ENCODE data around the gene SUMO3. TPM values are rescaled to one million over a fixed set of nuclear protein-coding genes. Genes with fewer than 3 reads are reported as not detected.
"Not testable (repeated sequence)": the region's sequence is repeated elsewhere in the genome, so short reads cannot be mapped to it uniquely, and the experiment has no call there.

SUMO3 gene
- total RNA-seq, 2 donors from 2014 or later: 59.7 to 74.1 TPM

DNA sequence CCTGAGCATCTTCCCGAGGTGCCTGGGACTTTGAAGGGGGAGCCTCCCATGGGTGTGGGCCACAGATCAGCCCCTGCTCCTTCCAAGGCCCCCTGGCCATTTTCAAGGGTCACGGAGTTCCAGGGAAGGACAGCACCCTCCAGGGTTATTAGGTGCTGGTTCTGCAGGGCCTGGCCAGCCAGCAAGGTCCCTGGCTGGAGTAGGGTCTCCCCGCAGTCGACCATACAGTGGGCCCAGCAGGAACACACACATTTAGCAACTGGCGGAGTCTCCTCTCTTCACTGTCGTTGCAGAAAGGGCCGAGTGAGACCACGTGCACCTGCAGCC is 17.7 kb upstream of the SUMO3 start:
- Histone ChIP-seq H3K27ac (no peak overlapping the region), H3K27me3 (no peaks in the 10 kb centered on the region), H3K4me3 (no peak overlapping the region), H3K9me3 (no peaks in the 10 kb centered on the region), H3K4me1 (peaks cover 0 to 7% of the 10 kb centered on the region in 2 donors), H3K36me3 (no peaks in the 10 kb centered on the region)
- DNase-seq (ENCODE audit: low spot score): no peak
- TF ChIP-seq, protein P1, sequence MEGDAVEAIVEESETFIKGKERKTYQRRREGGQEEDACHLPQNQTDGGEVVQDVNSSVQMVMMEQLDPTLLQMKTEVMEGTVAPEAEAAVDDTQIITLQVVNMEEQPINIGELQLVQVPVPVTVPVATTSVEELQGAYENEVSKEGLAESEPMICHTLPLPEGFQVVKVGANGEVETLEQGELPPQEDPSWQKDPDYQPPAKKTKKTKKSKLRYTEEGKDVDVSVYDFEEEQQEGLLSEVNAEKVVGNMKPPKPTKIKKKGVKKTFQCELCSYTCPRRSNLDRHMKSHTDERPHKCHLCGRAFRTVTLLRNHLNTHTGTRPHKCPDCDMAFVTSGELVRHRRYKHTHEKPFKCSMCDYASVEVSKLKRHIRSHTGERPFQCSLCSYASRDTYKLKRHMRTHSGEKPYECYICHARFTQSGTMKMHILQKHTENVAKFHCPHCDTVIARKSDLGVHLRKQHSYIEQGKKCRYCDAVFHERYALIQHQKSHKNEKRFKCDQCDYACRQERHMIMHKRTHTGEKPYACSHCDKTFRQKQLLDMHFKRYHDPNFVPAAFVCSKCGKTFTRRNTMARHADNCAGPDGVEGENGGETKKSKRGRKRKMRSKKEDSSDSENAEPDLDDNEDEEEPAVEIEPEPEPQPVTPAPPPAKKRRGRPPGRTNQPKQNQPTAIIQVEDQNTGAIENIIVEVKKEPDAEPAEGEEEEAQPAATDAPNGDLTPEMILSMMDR (IDR thresholded peaks at IDR 0.05): no peak

DNA sequence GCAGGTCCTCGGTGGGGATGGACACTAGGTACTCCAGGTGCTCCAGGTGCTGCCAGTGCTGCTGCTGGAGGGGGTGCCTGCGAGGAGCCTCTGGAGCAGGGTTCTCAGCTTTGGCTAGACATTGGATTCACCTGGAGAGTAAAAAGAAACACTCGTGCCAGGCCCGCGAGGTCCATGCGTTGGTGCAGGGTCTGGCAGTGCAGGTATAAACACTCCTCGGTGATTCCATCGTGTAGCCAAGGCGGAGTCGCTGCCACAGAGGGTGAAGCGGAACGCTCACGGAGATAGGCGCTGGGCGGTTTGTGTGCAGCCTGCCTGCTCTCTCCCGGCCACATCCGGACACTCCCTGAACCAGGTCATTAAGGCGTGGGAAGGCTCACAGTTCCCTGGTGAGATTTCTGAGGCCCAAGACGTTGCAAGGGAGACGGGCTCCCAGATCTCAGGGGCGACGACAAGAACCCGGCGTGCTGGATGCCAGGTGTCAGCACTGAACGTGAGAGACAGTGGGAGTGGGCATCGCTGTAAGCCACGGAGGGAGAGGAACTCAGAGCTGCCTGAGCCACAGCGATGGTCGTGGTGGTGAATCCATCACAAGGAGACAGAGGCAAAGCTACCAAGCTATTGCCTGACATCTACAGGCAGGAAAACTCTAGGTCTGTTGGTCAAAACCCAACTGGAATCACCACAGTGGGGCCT is 17.2 kb upstream of the SUMO3 start:
- peaks cover 0 to 7% of the 10 kb centered on the region in 2 donors for H3K4me1 ChIP-seq
- H3K4me3 ChIP-seq: no peak overlapping the region
- no peaks in the 10 kb centered on the region for H3K9me3 ChIP-seq
- no peak for DNase-seq (ENCODE audit: low spot score)
- no peaks in the 10 kb centered on the region for H3K27me3 ChIP-seq
- TF ChIP-seq, protein P1 (IDR thresholded peaks at IDR 0.05): no peak
- no peaks in the 10 kb centered on the region for H3K36me3 ChIP-seq
- no peak overlapping the region for H3K27ac ChIP-seq

DNA sequence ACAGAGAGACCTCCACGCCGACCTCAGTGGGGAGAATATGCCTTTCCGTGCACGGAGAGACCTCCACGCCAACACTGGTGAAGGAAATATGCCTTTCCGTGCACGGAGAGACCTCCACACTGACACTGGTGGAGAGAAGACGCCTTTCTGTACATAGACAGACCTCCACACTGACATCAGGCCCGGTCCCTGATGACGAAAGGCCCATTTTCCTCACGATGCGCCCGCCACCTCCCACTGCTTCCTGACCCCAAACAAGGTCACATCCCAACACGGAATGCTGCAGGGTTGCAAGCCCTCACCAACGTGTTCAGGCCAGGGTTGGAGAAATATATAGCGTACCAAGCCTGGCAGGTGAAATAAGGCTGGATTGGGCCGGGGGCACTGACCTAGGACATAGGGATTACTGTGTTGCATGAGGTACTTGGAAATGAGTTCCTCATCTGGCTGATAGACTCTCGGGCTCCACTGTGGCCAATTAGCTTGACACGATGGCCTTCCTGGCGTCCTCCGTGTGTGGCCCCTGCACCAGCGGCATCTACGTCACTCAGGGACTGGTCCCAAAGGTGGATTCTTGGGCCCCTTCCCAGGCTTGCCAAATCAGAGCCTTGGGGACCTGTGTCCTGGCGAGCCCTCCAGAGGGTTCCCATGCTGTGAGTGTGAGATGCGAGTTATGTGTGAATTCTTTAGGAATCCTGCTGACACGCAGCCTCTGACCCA is 16.5 kb upstream of the SUMO3 start:
- TF ChIP-seq, protein P1 (IDR thresholded peaks at IDR 0.05): no peak
- Histone ChIP-seq H3K27me3 (no peaks in the 10 kb centered on the region), H3K9me3 (peaks cover 0 to under 1% of the 10 kb centered on the region in 2 donors), H3K4me3 (no peak overlapping the region), H3K4me1 (peaks cover 0 to 7% of the 10 kb centered on the region in 2 donors), H3K36me3 (no peaks in the 10 kb centered on the region), H3K27ac (no peak overlapping the region)
- no peak for DNase-seq (ENCODE audit: low spot score)

DNA sequence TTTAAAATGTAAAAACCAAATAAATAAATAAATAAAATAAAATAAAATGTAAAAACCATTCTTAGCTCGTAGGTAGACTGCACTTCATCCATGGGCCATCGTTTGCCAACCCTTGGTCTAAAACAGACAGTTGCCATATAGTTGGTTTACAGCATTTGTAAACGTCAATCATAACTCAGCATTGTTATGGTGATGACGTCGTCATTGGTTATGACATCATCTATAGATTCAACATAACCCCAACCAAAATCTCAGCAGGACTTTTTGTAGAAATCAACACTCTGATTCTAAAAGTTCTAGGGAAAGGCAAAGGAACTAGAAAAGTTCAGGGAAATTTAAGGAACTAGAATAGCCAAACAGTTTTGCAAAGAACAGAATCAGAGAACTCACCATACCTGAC is 15.8 kb upstream of the SUMO3 start:
- DNase-seq (ENCODE audit: low spot score): no peak
- Histone ChIP-seq H3K27ac (no peak overlapping the region), H3K4me1 (peaks cover 0 to 7% of the 10 kb centered on the region in 2 donors), H3K36me3 (no peaks in the 10 kb centered on the region), H3K9me3 (peaks cover 5 to 8% of the 10 kb centered on the region in 2 donors), H3K4me3 (no peak overlapping the region), H3K27me3 (no peaks in the 10 kb centered on the region)
- TF ChIP-seq, protein P1 (IDR thresholded peaks at IDR 0.05): no peak

DNA sequence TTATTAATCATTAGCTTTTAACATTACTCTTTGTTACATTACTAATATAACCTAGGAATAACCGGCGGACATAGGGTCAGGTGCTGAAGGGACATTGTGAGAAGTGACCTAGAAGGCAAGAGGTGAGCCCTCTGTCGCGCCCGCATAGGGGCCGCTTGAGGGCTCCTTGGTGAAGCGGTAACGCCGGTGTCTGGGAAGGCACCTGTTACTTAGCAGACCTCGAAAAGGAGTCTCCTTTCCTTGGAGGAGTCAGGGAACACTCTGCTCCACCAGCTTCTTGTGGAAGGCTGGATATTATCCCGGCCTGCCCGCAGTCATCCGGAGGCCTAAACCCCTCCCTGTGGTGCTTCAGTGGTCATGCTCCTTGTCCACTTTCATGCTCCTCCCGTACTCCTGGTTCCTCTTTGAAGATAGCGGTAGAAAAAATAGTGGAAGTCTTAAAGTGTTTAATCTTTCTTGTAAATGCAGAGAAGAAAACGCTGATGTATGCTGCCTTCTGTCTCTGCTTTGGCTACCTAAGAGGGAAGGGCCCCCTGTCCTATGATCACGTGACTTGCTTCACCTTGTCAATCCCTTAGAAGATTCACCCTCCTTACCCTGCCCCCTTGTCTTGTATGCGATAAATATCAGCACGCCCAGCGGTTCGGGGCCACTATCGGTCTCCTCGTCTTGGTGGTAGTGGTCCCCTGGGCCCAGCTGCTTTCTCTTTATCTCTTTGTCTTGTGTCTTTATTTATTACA is 14.8 kb upstream of the SUMO3 start:
- not testable (repeated sequence) for H3K4me3 ChIP-seq; H3K4me1 ChIP-seq; H3K27ac ChIP-seq; DNase-seq (ENCODE audit: low spot score); H3K36me3 ChIP-seq; H3K27me3 ChIP-seq
- H3K9me3 ChIP-seq: peaks cover 5 to 18% of the 10 kb centered on the region in 2 donors

DNA sequence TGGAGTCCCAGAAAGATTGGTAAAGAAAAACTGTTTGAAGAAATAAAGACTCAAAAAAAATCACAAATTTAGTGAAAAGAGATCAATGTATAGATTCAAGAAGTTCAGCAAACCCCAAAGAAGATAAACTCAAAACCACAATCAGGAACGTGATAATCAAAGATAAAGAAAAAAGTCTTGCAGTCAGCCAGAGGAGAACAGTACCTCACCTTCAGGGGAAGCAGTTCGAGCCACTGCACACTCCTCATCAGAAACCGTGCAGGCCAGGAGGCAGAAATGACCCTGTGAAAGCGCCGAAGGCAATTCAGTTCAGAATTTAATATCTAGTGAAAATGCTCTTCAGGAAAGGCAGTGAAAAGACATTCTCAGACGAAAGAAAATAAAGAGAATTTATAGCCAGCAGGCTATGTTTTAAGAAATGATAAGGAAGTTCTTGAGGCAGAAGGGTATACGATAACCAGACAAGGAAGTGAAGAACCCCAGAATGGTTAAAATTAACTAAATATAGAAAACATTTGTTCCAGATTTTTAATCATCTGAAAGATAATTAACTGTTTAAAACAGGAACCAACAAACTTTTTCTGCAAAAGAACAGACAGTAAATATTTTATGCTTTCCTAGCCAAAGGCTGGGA is 13.5 kb upstream of the SUMO3 start:
- Histone ChIP-seq H3K27me3 (no peaks in the 10 kb centered on the region), H3K4me1 (peaks cover 0 to under 1% of the 10 kb centered on the region in 2 donors), H3K27ac (no peak overlapping the region), H3K4me3 (no peak overlapping the region), H3K36me3 (no peaks in the 10 kb centered on the region), H3K9me3 (peaks cover 5 to 22% of the 10 kb centered on the region in 2 donors)
- TF ChIP-seq, protein P1 (IDR thresholded peaks at IDR 0.05): no peak
- DNase-seq (ENCODE audit: low spot score): no peak
